Measurements from ENCODE around the gene SGTA.

SGTA gene

DNA sequence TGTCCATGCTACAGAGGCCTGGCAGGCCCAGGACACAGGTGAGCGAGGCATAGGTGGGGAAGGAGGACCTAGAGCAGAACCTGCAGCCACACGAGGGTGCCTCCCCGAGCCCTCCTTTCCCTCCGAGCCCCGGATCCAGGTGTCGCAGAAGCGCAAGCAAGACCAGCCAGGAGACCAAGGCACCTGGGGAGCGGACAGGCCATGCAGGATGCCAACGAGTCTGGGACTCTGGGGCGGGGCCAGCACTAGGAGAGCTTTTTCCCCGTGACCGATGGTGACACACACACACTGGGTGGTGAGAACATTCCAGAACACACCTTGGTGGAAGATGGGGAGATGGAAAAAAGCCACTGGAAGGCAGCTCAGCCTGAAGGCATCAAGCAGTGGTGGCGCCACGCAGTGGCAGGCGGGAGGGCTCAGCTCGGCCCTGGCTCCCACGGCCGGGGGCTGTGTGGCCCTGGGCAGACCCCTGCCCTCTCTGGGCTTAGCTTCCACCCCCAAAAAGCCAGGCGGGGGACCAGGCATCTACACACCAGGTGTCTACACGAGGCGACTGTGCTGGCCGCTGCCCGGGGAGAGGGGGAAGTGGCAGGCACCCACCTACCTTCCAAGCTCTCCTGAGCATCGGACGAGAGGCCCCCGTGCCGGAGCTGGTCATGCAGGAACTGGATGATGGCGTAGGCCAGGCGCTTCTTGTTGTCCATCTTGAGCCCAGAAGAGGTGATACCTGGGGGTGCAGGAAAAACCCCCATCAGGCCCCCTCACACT, 14.5 kb downstream of the SGTA start:
- no peak for DNase-seq

GRCh38 chr19:2767688-2768087, 15.4 kb downstream of the SGTA start:
- no peak for DNase-seq

DNA sequence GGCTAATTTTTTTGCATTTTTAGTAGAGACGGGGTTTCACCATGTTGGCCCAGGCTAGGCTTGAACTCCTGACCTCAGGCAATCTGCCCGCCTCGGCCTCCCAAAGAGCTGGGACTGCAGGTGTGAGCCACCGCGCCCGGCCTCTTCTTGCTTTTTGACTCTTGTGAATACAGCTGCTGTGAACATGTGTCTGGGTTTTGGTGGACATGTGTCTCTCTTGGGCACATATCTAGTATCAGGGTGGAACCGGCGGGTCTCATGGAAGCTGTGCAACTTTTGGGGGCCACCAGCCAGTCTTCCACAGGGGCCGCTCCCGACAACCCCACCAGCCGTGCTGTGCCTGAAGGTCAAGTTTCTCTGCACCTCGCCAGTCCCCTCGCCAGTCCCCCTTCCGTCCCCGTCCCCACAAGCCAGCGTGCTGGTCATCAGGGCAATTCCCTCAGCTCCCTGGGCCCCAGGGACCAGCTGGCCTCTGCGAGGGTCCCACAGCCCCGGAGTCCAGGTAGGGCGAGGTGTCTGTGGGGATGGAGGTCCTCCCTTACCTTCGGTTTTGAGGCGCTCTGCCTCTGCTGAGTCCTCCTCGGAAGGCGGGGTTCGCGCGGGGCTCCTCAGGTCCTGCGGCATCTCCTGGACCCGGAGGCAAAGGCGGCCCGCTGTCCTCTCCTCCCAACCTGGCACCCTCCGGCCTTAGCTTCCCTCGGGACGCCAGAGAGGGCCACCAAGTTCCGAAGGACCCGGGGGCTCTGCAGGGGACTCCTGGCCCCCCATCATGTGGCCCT, 16.3 kb downstream of the SGTA start:
- DNase-seq = no peak

GRCh38 chr19:2765376-2765775, 17.7 kb downstream of the SGTA start:
- DNase-seq = no peak

DNA sequence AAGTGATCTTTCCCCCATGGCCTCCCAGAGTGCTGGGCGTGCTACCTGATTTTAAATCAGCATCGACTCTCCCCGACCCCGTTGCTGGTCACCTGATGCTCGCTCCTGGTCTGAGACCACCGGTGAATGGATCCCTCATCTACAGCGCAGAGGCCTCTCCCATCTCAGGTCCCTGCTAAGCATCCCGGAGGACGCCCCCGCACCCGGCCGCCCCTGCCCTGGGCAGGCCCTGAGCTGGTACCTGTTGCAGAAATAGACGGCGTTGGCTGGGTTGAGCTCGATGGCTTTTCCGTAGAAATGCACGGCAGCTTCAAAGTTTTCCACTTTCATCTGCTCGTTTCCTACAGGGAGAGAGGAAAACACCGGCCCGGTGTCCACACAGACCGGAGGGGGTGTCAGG, 18.1 kb downstream of the SGTA start:
- no peak for DNase-seq

- DNase-seq = no peak
These were observed 19.4 kb downstream of the SGTA start for GRCh38 chr19:2763687-2764086.

GRCh38 chr19:2762783-2763496, 20.1 kb downstream of the SGTA start:
- DNase-seq = no peak

DNA sequence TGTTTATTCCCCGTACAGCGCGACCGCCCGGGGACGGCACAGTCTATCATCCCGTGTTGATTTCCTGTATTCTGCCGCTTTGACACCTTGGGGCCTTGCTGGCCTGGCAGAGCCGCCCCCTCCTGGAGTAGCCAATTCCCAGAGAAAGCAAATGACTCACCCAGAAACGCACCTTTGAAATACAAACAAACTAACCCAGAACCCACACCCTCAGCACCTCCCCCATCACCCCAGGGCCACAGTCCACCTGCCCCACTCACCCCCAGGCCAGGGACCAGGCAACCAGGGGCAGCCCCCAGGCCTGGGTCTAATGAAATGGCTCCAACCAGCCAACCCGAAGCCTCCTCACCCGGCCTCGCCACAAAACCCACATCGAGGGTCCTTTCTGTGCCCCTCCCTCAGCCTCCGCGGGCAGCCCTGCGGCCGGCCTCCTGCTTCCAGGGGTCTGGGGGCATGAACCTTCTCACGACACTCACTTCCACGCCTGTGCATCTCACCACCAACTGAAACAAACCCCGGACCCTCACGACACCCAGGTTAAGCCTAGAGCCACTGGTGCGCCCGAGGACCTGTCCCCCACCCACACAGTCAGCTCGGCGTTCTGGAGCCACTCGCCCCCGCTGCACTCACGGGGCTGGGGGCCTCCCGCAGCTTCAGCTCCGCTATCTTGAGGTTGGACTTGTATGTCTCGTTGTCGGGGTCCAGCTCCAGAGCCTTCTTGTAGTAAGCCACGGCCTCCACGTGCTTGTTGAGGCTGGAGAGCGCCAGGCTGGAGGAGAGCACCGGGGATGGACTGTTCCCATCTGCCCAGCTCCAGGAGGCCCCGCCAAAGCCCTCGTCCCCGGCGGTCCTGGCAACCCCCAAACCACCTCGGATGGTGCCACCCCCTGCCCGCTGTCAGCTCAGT, 20.9 kb downstream of the SGTA start:
- DNase-seq = no peak

GRCh38 chr19:2761309-2761677, 21.8 kb downstream of the SGTA start:
- DNase-seq = no peak

- no peak for DNase-seq
These were observed 23.1 kb downstream of the SGTA start for GRCh38 chr19:2759965-2760364.

GRCh38 chr19:2759362-2759761, 23.7 kb downstream of the SGTA start:
- DNase-seq = no peak

DNA sequence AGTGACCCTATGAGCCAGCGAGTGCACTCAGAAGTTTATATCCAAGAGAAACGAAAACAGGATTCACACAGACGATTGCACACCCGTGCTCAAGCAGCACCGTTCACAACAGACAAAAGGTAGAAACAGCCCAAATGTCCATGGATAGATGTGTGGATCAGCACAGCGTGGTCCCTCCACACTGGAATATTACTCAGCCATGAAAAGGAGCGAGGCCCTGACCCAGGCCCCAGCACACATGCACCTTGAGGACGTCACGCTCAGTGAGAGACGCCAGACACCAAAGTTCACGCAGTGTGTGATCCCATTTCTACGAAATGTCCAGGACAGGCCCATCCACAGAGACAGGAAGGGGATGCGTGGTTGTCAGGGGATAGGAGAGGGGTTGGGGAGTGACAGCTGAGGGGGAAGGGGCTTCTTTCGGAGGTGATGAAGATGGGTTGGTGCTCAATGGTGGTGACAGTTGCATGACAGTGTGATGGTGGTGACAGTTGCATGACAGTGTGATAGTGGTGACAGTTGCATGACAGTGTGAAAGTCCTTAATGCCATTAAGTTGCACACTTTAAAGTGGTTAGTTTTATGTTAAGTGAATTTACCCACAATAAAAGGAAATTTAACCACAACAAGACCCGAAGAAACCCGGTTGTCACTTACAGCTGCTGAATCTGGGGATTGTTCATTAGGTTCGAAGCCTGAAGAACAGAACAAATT, 24.3 kb downstream of the SGTA start:
- no peak for DNase-seq

GRCh38 chr19:2756921-2757881, 25.9 kb downstream of the SGTA start:
- no peak for DNase-seq

DNA sequence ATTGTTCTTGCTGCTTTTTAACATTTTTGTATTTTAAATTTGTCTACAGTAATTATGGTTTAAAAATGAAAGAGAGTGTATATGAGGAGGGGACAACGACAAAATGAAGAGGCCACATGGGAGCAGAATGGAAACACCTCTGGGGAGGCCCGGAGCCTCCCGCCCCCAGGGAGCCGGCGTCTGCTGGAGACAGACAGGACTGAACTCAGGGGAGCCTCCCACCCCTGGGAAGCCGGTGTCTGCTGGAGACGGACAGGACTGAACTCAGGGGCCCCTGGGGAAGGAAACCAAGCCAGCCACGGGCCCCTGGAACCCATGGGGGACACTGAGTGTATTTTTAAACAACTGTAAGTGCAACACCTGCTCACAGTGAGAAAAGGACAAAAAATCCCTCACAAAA, 26.6 kb downstream of the SGTA start:
- DNase-seq = no peak

- no peak for DNase-seq
These were observed 27.3 kb downstream of the SGTA start for GRCh38 chr19:2755811-2756210.

DNA sequence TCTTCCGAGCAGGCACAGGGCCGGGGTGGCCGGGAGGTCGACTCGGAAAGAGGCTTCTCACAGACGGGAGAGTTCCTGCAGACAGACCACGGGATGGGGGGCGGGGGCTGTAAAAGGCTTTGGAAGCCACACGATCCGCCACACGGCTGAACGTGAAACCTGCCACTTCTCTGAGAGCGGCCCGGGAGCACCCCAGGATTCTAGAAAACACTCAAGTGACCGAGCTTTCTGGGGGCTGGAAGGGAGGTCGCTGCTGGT, 27.7 kb downstream of the SGTA start:
- DNase-seq = no peak

DNA sequence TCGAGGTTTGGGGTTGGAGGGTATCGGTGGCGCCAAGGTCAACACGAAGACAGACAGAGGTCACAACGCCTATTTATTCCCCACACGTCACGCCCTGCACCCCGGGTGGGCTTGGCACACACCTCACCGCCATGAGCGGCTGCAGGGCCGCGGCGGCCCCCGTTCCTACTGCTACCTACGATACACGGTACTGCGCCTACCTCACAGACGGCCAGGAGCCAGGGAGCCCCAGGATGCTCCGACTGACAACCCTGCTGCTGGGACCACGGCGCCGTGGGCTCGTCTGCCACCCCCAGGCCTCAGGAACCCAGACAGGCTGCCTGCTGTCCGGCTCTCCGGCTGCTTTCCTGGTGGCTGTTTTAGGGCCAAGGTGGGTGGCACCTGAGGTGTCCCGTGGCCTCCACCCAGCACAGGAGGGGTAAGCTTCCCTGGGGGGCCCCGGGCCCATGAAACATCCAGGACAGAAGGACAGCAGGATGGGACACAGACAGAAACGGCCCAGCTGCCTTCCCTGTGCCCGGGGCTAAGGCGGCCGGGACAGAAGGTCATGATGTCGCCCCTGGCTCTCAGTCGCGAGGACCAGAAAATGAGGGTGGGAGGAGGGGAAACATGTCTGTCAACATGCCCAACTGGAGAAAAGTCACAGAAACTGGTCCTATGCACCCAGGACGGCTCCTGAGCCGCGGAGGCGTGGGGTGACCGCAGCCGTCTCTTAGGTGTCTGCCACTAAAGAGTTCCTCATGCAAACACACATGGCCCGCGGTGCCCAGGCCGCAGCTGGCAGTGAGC, 28.2 kb downstream of the SGTA start:
- no peak for DNase-seq

- no peak for DNase-seq
These were observed 31.6 kb downstream of the SGTA start for GRCh38 chr19:2751438-2751830.

GRCh38 chr19:2750808-2751437, 32.1 kb downstream of the SGTA start:
- no peak for DNase-seq

DNA sequence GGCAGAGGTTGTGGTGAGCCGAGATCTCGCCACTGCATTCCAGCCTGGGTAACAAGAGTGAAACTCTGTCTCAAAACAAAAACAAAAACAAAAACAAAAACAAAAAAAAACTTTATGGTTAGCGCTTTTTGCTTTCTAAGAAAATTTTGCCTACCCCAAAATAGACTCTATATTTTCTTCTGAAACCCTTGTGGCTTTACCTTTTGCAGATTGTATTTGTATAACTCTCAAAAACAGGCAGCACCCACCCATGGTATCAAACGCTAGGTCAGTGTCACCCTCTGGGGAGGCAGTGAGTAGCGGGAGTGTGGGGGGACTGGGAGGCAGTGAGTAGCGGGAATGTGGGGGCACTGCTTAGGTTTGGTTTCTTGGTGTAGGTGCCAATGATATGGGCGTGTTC, 35.7 kb downstream of the SGTA start:
- no peak for DNase-seq

All from midbrain (tissue), 1 donor.